IPS-20b (cell line): ENCODE results near the gene ZNF786.
A peak's percentile ranks its signal among the peaks of the same experiment; 100 is the strongest.
"Not testable (repeated sequence)": the region's sequence is repeated elsewhere in the genome, so short reads cannot be mapped to it uniquely, and the experiment has no call there.

Source experiments
- H3K27ac ChIP-seq: one replicate; pipeline ENCODE4 v1.5.1; 2013; ENCODE audit warnings: low read length
- H3K27me3 ChIP-seq: 2 replicates; pipeline ENCODE4 v1.6.1; 2013; ENCODE audit warnings: mild to moderate bottlenecking, low read length, inconsistent platforms; ENCODE audit not compliant: insufficient read depth
- H3K36me3 ChIP-seq: 2 replicates; pipeline ENCODE4 v1.6.1; 2013; ENCODE audit warnings: low read depth, mild to moderate bottlenecking, inconsistent platforms, low read length, moderate library complexity; ENCODE audit not compliant: insufficient read depth
- H3K4me1 ChIP-seq: 2 replicates; pipeline ENCODE4 v1.6.1; 2013; ENCODE audit warnings: mild to moderate bottlenecking, control low read depth, inconsistent platforms, low read length, moderate library complexity; ENCODE audit not compliant: insufficient read depth
- H3K4me3 ChIP-seq: 2 replicates; pipeline ENCODE4 v1.5.1; 2013; ENCODE audit warnings: mild to moderate bottlenecking, low read length, inconsistent platforms
- H3K9ac ChIP-seq: 2 replicates; pipeline ENCODE4 v1.6.1; 2013; ENCODE audit warnings: low read depth, mild to moderate bottlenecking, inconsistent platforms, low read length, moderate library complexity
- H3K9me3 ChIP-seq: 2 replicates; pipeline ENCODE4 v1.6.1; 2013; ENCODE audit warnings: mild to moderate bottlenecking, low read depth, low read length, inconsistent platforms; ENCODE audit not compliant: insufficient read depth

Gene ZNF786

GRCh38 chr7:149053885-149054284, 36.6 kb downstream of the ZNF786 start:
- Histone ChIP-seq H3K4me1 (no peaks in the 10 kb centered on the region), H3K27me3 (no peaks in the 10 kb centered on the region), H3K9ac (no peak overlapping the region), H3K36me3 (no peaks in the 10 kb centered on the region), H3K4me3 (no peak overlapping the region), H3K9me3 (no peaks in the 10 kb centered on the region), H3K27ac (no peak overlapping the region)

DNA sequence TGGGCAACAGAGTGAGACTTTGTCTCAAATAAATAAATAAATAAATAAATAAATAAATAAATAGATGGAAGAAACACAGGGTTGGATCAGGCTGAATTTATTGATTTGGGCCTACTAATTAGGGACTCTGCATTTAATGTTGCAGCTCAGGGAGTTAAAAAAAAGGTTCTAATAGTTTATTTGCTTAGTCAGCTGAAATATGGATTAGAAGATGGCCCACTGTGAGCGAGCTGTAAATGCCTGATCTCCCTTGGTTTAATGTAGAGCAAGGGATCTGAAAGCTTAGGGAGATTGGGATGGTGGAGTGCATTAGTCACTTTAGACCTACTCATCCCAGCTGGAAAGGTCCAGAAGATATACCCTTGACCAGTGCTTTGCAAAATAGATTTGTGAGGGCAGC, 37.1 kb downstream of the ZNF786 start:
- H3K27me3 ChIP-seq: no peaks in the 10 kb centered on the region
- no peaks in the 10 kb centered on the region for H3K36me3 ChIP-seq
- no peak overlapping the region for H3K4me3 ChIP-seq
- H3K9me3 ChIP-seq: no peaks in the 10 kb centered on the region
- H3K9ac ChIP-seq: no peak overlapping the region
- no peaks in the 10 kb centered on the region for H3K4me1 ChIP-seq
- no peak overlapping the region for H3K27ac ChIP-seq

DNA sequence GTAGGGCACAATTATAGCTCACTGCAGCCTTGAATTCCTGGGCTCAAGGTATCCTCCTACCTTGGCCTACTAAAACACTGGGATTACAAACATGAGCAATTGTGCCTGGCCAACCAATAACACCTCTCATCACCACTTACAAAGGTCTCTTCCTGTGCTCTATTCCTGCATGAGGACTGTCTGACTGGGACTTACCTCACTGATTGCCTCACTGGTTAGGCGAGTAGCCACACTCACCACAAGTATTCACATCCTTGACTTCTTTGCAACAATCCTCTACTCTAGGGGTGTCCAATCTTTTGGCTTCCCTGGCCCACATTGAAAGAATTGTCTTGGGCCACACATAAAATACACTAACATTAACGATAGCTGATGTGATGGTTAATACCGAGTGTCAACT, 39.6 kb downstream of the ZNF786 start:
- H3K9me3 ChIP-seq: no peaks in the 10 kb centered on the region
- no peaks in the 10 kb centered on the region for H3K36me3 ChIP-seq
- H3K27me3 ChIP-seq: no peaks in the 10 kb centered on the region
- H3K27ac ChIP-seq: no peak overlapping the region
- no peak overlapping the region for H3K9ac ChIP-seq
- no peak overlapping the region for H3K4me3 ChIP-seq
- no peaks in the 10 kb centered on the region for H3K4me1 ChIP-seq

GRCh38 chr7:149048805-149049204, 41.7 kb downstream of the ZNF786 start:
- Histone ChIP-seq H3K27me3 (no peaks in the 10 kb centered on the region), H3K4me3 (no peak overlapping the region), H3K4me1 (no peaks in the 10 kb centered on the region), H3K27ac (no peak overlapping the region), H3K36me3 (no peaks in the 10 kb centered on the region), H3K9ac (no peak overlapping the region), H3K9me3 (no peaks in the 10 kb centered on the region)

GRCh38 chr7:149046416-149046815, 44.1 kb downstream of the ZNF786 start:
- Histone ChIP-seq H3K4me3 (no peak overlapping the region), H3K27me3 (no peaks in the 10 kb centered on the region), H3K36me3 (no peaks in the 10 kb centered on the region), H3K9ac (no peak overlapping the region), H3K27ac (no peak overlapping the region), H3K9me3 (no peaks in the 10 kb centered on the region), H3K4me1 (no peaks in the 10 kb centered on the region)

GRCh38 chr7:149043936-149044335, 46.6 kb downstream of the ZNF786 start:
- H3K27me3 ChIP-seq: no peaks in the 10 kb centered on the region
- H3K27ac ChIP-seq: no peak overlapping the region
- H3K9ac ChIP-seq: no peak overlapping the region
- no peaks in the 10 kb centered on the region for H3K9me3 ChIP-seq
- no peak overlapping the region for H3K4me3 ChIP-seq
- no peaks in the 10 kb centered on the region for H3K4me1 ChIP-seq
- H3K36me3 ChIP-seq: no peaks in the 10 kb centered on the region

DNA sequence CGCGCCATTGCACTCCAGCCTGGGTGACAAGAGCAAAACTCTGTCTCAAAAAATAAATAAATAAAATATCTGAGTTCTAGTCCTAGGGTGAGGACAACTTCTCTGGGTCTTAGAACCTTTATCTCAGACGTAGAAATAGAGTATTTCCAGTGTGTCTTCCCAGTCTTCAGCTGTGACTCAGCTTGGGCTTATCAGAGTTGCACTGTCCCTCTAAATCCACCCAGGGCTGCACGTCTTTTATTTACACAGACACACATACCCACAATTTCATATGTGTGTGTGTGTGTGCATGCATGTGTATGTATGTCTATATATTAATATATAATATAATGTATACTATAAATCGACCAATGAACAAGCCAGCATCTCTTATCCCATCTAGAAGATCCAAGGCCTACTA, 49.2 kb downstream of the ZNF786 start:
- Histone ChIP-seq H3K9ac (no peak overlapping the region), H3K27ac (no peak overlapping the region), H3K27me3 (no peaks in the 10 kb centered on the region)

GRCh38 chr7:149038641-149039040, 51.9 kb downstream of the ZNF786 start:
- not testable (repeated sequence) for H3K4me3 ChIP-seq, H3K4me1 ChIP-seq, H3K27ac ChIP-seq, H3K9me3 ChIP-seq, H3K36me3 ChIP-seq, H3K9ac ChIP-seq, H3K27me3 ChIP-seq

More for the DNA sequence above, 49.2 kb downstream of the ZNF786 start:
- Histone ChIP-seq H3K36me3 (no peaks in the 10 kb centered on the region), H3K4me1 (no peaks in the 10 kb centered on the region), H3K9me3 (peaks cover 5% of the 10 kb centered on the region; the same call in 1 of the 2 replicates), H3K4me3 (no peak overlapping the region)

DNA sequence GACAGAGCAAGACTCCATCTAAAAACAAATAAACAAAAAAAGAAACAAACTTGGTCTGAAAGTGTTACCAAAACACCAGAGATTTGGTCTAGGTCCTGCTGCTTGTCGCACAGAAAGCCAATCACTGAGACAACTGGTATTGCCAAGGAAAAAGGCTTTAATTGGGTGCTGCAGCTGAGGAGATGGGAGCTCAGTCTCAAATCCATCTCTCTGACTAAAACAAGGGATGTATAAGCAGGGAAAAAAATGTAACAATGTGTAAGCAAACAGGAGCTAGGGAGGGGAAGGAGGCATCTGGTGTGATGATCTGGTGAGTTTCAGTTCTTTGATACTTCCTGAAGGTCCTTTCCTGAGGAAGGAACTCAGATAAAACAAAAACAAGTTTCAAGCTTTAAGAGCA, 53.8 kb downstream of the ZNF786 start:
- Histone ChIP-seq H3K27me3 (no peaks in the 10 kb centered on the region), H3K4me1 (no peaks in the 10 kb centered on the region), H3K9ac (no peak overlapping the region), H3K27ac (no peak overlapping the region), H3K9me3 (peaks cover 5% of the 10 kb centered on the region; the same call in 1 of the 2 replicates), H3K36me3 (no peaks in the 10 kb centered on the region), H3K4me3 (no peak overlapping the region)

GRCh38 chr7:149031353-149031910, 59.1 kb downstream of the ZNF786 start:
- Histone ChIP-seq H3K4me1 (peaks cover 3% of the 10 kb centered on the region; the same call in 1 of the 2 replicates), H3K36me3 (no peaks in the 10 kb centered on the region), H3K27me3 (no peaks in the 10 kb centered on the region), H3K9ac (no peak overlapping the region), H3K27ac (no peak overlapping the region), H3K9me3 (no peaks in the 10 kb centered on the region), H3K4me3 (no peak overlapping the region)

DNA sequence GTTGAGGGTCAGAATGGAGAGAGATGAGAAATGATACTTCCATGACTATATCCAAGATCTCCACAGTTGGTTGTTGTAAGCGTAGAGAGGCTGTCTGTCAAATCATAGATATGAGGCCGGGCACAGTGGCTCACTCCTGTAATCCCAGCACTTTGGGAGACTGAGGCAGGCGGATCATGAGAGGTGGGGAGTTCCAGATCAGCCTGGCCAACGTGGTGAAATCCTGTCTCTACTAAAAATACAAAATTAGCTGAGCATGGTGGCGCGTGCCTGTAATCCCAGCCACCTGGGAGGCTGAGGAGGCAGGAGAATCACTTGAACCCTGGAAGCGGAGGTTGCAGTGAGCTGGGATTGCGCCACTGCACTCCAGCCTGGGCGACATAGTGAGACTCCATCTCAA, 60.1 kb downstream of the ZNF786 start:
- H3K4me3 ChIP-seq, H3K27ac ChIP-seq, H3K4me1 ChIP-seq, H3K36me3 ChIP-seq, H3K9me3 ChIP-seq, H3K27me3 ChIP-seq, H3K9ac ChIP-seq: not testable (repeated sequence)

DNA sequence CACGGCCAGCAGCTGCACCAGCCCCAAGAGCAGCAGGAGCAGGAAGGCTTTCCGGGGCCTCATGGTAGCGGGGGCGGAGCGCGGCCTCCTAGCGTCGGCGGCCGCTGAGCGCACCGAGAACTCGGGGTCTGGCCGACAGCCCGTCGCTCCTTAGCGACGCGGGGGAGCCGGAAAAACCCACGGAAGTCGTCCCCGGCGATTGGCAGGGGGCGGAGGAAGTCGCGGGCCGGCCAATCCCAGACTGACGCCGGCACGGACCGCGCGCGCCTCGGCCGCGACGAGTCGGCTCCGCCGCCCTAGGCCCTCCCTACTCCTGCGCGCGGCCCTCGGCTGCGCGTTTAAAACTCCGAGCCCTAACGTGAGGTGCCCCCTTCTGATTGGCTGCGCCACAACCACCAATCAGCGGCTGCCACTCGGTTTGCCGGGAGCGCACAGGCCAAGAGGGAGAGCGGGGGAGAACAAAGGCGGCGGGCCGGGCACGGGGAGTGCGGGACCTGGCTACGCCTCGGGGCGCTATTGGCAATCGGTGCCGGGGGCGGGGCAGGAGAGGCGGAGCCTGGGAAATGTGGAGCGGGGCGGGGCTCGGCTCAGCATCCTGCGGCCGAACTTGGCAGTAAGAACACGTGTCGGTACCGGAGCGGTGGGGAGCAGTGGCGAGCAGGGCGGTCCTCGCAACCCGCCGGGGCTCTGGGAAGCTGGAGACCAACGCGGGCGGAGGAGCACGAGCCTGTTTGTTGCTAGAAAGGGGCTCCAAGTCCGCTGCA, 62.0 kb downstream of the ZNF786 start, which contains the start of gene PDIA4:
Gene PDIA4 (minus strand): TSS at position 160 of the 764 bp plus-strand sequence. CDS start 97 bp downstream, at position 63.
- Histone ChIP-seq H3K27ac (peak within 1 kb of the TSS; percentile 28), H3K9me3 (no peaks in the 10 kb centered on the region), H3K4me3 (peak within 1 kb of the TSS; percentile 77), H3K27me3 (no peaks in the 10 kb centered on the region), H3K9ac (peak within 1 kb of the TSS; percentile 90), H3K4me1 (peaks cover 9% of the 10 kb centered on the region), H3K36me3 (peaks cover 9% of the 10 kb centered on the region; the same call in 1 of the 2 replicates)
